GM19468 (cell line): ENCODE data around the gene DHRS9.
"Not testable (repeated sequence)": the region's sequence is repeated elsewhere in the genome, so short reads cannot be mapped to it uniquely, and the experiment has no call there.

Experiments used
- ATAC-seq: cut with Tn5 transposase; IDR thresholded peaks from one replicate; pipeline ENCODE4 v1.9.1; 2021; ENCODE audit warnings: mild to moderate bottlenecking, moderate library complexity, moderate number of reproducible peaks; ENCODE audit not compliant: unreplicated experiment; ENCODE audit errors: extremely low read depth

Gene DHRS9

GRCh38 chr2:169064199-169064598 lies 5.2 kb upstream of the DHRS9 start:
- ATAC-seq = not testable (repeated sequence)

DNA sequence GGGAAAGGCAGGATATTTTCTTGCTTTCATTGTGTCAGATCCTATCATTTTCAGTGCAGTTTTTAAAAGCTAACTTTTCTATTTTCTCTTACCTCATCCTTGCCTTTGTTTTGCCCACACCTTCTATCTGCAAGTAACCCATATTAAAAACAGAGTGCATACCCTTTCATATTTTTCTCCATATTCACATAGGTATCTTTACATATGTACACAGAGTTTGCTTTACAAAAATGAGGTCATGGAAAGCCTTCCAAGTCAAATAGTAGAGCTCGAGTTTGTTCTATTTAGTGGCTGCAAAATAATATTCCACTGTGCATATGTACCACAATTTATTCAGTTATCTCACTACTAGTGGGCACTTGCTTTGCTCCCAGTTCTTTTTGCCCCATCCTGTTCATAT lies 3.9 kb upstream of the DHRS9 start:
- no peak for ATAC-seq

- no peak for ATAC-seq
Observed at GRCh38 chr2:169065864-169066517, 3.4 kb upstream of the DHRS9 start.

DNA sequence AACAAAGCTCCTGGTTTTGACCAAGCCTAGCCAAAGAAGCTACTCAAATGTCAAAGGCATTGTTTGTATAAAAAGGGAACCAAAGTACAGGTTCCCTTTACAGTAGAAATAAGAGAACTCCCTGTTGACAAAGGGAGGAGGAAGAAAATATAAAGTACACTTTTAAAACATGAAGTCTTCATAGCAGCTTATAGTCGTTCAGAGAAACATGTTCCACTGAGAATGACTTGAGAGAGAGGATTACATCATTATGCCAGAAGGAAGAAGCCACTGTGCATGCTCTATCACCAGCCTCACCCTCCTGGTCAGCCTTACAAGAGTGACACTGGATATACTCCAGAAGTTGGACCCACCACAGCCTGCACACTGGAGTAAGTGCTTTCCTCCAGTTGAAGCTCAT lies 2.5 kb upstream of the DHRS9 start:
- no peak for ATAC-seq

DNA sequence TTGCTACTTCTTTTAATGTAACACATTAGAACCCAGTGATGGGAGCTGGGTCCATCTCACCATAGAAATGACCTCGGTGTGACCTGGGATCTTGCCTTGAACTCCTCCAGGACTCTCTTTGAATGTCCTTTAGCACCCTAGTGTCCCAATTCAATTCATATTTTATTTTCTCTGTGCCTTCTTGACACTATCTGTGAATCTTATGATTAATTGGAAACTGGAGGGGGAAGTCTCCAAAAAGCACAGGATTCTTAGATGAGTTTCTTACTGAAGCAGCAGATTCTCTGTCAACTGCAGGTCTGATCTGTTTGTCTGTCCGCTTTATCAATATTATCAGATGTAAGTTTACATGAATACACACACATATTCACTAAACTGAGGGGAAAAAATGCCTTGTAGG lies 470 bp downstream of the DHRS9 start:
- ATAC-seq = no peak

DNA sequence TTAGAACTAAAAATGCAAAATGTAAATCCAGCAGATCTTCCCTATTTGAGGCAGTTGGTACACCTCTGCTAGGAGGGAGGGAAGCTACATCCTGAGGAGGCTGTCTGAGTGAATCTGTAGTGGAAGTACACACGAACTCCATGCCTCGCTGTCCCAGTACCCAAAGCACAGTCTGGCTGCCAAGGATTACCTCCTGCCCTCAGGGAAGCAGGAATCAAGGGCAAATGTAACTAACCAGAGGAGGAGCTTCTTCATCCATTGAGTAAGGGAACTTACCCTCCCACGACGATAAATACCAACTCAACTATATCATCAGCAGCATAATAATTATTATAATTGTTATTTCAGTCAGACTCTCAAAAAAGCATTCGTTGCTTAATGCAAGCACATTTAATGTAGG lies 2.1 kb downstream of the DHRS9 start:
- ATAC-seq = no peak

GRCh38 chr2:169072163-169072925 lies 3.0 kb downstream of the DHRS9 start:
- no peak for ATAC-seq

- ATAC-seq = no peak
Observed at GRCh38 chr2:169073211-169073962, 4.0 kb downstream of the DHRS9 start.

DNA sequence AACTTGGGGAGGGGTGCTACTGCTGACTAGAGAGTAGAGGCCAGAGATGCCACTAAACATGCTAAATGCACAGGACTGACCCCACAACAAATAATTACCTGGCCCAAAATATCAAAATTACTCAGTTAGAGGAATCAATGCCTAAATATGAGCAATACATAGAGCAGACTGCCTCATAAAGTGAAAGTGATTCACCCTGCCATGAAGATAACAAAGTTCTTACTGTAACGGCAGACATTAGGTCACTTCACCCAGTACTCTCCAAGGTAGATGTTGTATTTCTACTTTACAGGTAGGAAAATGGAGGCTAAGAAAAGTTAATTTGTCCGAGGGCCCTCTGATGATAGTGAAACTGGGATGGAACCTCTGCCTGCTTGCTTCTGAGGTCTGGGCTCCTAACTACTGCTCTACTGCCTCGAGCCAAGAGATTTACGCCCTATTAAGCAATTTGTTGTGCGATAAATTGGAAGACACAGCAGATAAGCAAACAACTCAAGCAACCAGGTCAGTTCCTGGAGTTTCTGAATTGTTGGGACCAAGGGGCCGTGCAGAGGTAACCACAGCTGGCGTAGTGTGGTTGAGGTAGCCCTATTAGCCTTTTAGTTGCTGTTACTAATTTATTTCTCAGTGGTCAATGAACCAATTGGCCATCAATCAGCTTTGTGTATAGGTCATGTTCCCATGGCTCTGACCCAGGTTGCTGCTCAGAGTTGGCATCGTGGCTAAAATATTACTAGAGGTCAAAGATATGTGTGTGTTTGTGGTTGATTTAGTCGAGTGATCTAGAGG lies 4.8 kb downstream of the DHRS9 start:
- ATAC-seq = peak; percentile 11

DNA sequence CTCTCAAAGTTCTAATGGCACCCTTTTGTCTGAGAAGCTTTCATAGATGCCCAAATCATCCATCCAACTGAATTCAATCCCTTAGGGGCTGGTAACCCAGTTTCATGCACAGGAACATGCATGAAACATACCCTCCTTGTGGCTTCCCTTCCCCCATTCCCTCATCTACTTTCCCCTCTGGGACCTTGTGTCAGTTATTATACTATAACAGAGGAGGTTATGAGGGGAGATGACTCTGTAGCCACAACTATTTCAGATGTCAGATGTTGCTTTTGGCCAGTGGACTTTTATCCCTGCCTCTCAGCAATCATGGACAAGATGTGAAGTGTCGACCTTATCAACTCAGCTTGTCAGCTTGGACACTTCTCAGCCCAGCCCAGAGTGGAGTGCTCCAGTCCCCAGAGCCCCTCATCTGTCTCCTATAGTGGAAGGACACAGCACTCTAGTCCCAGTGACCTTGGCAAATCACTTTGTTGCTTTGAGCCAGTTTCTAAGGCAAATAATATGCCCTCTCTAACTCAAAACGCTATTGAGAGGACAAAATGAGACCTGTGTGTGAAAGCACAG lies 8.4 kb downstream of the DHRS9 start:
- ATAC-seq = no peak

DNA sequence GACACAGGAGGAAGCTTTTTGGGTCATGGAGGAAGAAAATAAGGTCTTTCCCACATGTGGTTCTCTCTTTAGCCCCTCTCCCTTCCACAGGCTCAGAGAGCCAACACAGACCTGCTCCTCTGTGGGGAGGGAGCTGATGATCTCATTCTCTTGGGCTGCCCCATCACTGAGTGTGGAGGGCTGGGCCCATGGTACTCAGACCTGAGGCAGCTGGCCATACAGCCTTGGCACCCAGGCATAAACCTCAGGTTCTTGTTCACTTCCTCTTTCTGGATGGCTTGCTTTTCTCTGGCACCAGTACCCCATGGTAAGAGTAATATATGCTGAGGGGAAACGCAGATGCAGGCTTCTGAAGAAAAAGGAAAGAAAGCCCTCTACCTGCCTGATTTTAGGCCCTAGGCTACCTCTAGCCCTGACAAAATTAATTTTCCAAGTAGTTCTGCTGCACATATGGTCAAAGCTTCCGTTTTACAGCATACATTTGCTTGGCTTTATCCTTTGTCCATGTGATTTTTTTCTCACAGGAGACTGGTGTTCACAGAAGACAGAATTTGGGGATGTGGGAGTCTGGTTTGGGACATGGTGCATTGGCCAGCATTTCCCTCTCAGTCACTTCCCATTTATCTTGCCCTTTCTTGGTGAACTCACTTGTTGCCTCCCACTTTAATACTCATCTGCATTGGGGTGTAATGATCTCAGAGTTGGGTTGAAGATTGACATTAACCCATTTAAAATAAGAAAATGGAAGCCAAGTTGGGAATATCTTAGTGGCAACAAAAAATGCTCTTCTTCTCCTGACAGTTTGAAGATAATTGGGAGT lies 11.1 kb downstream of the DHRS9 start:
- ATAC-seq = peak; percentile 98

DNA sequence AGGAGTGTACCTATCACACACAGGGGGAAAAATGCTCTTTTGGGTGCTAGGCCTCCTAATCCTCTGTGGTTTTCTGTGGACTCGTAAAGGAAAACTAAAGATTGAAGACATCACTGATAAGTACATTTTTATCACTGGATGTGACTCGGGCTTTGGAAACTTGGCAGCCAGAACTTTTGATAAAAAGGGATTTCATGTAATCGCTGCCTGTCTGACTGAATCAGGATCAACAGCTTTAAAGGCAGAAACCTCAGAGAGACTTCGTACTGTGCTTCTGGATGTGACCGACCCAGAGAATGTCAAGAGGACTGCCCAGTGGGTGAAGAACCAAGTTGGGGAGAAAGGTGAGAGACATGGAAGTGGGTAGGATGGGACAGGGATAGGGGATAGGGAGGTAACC lies 12.2 kb downstream of the DHRS9 start:
- ATAC-seq = no peak

DNA sequence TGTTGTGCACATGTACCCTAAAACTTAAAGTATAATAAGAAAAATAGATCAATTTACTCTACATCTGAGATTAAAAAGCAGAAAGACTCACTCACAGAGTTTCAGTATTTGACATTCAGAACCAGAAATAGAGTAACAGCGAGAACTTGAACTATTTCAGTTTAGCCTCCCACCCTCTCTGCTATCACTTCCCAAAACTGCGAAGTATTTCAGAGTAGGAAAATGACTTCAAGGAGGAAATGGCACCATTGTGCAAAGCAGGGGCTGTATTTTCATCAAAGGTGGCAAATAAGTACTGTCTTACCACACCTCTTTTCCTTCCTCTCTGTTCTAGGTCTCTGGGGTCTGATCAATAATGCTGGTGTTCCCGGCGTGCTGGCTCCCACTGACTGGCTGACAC lies 13.6 kb downstream of the DHRS9 start:
- peak; percentile 15 for ATAC-seq

DNA sequence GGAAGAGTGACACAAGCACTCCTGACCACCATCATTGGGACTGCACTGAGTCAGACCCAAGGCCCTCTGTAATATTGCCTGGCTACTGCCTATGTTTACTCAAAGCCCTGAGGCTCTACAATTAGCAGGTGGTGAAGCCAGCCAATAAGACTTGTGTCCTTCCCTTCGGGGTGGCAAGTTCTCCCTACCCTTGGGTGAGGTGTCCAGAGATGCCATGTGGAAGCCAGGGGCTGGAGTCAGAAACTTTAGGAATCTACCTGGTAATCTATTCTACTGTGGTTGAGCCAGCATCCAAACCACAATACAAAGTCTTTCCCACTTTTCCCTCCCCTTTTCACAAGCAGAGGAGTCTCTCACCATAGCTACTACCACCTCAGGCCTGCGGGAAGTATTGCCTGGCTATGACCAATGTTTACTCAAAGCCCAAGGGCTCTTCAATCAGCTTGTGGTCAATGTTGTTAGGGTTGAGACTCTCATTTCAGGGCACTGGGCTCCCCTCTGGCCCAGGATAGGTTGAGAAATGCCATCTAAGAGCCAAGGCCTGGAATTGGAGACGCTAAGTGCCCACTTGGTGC lies 17.6 kb downstream of the DHRS9 start:
- no peak for ATAC-seq

- ATAC-seq = no peak
Observed at GRCh38 chr2:169087757-169088379, 18.5 kb downstream of the DHRS9 start.

DNA sequence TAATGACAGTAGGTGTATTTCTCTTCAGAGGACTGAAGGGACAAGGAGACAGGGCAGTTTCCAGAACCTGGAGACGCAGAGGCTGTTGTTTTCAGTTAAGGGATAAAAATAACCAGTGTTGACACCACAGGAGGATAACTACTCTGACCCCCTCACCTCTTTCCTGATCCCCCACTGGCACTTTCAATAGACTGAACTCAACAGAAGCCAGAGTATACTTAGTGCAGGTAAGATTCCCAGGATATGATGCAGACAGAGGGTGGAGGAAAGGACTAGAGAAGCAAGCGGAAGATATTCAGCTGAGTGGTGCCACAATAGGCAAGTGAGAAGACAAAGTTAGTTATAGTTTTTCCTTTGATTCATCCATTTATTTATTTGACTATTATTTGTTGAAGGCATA lies 19.8 kb downstream of the DHRS9 start:
- ATAC-seq = no peak

DNA sequence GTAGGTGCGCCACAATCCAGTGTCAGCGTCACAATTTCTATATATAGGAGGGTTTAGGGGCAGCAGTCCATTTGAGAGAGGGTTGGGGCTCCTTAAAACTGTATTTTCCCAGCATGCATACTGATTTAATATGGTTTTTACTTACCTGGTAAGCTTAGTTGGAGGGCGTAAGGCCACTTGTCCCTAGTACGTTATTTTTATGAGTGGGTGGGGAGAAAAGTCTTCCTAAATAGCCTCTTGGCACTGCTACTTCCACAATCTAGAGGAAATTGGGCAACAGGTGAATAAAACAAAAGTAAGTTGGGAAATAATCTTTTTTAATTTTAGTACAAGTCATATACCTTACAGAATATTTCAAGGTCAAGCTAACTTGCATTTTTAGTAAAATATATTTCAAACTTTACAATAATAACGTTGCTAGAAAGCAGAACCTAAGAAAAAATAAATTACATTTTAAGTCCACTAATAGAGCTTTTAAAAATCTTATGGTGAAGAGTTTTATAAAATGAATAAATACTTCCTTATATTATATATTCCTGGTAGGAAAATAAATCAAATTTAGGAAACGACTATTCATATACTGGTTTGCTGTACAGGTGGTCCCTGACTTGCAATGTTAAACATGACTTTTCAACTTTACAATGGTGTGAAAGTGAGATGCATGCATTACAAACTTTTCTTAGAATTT lies 20.9 kb downstream of the DHRS9 start:
- ATAC-seq = no peak

- no peak for ATAC-seq
Observed at GRCh38 chr2:169091256-169091655, 21.9 kb downstream of the DHRS9 start.
